GM19372 (cell line): ENCODE measurements around the gene GRK3.
"Not testable (repeated sequence)": the region's sequence is repeated elsewhere in the genome, so short reads cannot be mapped to it uniquely, and the experiment has no call there.

Experiments
- ATAC-seq: cut with Tn5 transposase; IDR thresholded peaks from one replicate; pipeline ENCODE4 v1.9.1; 2021; ENCODE audit warnings: mild to moderate bottlenecking, low read depth, moderate library complexity; ENCODE audit not compliant: unreplicated experiment

Gene GRK3

DNA sequence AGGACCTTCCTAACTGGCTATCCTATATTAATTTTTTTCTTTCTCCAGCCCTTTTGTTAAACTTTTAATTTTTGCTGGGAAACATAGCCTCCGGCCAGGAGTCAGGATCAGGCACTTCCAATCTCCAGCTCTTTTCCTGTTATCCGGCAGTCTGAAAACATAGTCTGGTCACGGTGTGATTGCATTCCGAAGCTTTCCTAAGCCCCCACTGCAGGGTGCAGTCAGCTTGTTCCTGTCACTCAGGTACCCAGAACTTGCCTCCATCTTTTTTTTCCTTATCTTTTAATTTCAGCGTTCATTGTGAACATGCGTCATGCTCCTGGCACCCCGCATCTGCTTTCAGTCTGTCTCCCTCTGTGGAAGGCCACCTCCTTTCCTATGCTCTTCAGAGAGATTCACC is 59.4 kb downstream of the GRK3 start:
- ATAC-seq = no peak

DNA sequence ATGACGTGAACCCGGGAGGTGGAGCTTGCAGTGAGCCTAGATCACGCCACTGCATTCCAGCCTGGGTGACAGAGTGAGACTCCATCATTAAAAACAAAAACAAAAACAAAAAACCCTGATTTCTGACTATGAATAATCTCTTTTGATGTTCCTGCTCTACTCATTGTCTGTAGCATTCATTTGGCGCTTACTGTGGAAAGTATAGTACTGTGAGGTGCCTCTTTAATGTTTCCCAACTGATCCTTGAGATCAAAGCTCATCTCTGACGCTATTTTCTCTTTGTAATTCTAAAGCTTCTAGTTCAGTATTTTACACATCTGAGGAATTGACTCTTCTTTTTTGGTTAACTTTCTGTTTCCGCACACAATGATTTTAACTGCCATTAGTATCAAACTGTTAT is 60.0 kb downstream of the GRK3 start:
- no peak for ATAC-seq

DNA sequence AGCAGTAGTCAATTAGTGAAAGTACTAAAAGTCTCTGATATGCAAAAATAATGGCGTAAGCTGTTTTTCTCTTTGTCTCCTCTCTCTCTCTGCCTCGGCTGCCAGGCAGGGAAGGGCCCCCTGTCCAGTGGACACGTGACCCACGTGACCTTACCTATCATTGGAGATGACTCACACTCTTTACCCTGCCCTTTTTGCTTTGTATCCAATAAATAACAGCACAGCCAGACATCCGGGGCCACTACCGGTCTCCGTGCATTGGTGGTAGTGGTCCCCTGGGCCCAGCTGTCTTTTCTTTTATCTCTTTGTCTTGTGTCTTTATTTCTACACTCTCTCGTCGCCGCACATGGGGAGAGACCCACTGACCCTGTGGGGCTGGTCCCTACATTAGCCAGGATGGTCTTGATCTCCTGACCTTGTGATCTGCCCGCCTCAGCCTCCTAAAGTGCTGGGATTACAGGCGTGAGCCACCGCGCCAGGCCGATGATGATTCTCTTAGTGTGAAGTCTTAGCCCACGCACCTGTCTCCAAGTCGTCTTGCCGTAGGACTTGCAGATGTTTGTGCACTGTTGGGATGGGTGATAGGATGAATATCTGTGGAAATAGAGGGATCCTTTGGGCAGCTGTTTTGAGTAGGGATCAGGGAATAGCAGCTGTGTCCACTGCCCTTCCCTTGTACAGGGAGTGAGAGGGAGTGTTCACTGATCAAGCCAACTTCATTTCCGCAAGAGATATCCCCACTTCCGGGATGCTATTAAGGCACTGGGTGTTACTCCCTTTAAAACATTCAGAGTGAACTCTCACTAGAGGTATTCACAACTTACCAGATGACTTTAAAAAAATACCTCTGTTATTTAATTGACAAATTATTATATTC is 61.5 kb downstream of the GRK3 start:
- not testable (repeated sequence) for ATAC-seq

DNA sequence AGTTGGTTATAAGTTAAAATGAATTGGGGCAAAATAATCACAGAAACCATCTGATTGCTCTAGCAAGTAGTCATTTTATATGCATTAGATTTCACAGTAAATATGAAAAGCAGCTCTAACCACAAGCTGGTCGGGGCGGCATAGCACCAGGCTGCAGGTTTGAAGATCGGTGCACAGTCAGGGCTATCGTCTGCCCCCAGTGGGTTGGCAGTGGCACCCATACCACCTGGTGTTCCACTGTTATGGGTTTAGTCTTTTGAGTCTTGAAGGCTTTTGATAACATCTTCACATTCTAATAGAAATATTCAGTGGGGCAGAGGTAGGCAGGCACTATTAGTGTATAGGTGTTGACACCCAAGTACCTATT is 62.1 kb downstream of the GRK3 start:
- no peak for ATAC-seq

DNA sequence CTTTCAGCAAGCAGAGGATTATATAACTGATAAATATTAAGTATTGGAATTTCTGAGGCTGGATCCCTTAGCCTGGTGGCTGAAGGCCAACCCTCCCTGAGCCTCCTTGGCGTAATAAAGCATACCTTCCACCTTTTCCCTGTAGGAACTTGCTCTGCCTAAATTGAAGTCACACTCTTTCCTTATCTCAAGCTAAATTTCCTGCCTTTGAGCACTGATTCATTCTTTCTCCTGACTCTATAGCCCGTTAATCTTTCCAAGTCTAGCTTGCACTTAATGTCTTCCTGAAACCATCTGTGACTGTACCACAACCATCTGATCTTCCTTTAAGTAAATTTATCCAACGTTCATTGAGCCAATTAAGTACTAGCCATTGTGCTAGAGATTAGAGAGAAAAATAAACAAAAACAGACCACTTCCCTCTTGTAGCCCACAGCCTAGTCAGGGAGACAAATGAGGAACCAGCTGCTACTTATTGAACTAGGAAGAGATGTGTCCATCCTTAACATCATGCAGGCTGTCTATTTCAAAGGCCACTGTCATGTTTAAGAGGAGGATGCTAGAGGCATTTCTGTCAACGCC is 62.9 kb downstream of the GRK3 start:
- ATAC-seq = no peak

DNA sequence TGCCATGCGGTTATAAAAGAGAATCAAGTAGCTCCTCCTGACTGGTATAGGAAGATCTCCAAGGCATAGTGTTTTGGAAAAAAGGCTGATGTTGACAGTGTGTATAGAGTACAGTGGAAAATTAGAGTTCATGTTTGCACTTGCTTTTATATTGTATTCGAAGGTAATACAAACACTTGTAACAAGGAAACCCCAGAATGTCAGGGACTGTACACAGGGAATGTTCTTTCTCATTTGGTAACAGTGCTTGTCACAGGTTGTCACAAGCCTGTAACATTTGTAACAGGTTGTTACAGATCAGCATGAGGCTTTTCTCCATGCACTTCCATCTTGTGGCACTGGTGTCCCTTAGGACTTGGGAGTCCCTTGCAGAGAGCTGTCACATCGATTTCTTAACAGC is 64.0 kb downstream of the GRK3 start:
- no peak for ATAC-seq

DNA sequence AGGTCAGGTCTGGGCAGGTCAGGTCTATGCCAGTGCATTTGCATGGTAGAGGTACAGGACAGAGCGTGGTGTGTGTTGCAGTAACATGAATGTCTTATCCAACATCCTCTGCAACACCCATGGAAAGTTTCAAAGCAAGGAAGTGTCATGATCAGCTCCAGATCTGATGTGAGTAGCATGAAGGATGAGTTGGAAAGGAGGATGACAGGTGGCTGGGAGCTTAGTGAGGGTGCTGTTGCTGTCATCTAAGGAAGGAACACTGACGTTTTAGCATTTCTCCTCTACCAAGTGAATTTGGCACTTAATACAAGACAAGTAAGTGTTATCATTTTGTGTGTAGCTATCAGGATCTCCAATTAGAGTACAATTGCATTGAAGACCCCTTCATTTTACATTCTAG is 65.1 kb downstream of the GRK3 start:
- ATAC-seq = no peak

DNA sequence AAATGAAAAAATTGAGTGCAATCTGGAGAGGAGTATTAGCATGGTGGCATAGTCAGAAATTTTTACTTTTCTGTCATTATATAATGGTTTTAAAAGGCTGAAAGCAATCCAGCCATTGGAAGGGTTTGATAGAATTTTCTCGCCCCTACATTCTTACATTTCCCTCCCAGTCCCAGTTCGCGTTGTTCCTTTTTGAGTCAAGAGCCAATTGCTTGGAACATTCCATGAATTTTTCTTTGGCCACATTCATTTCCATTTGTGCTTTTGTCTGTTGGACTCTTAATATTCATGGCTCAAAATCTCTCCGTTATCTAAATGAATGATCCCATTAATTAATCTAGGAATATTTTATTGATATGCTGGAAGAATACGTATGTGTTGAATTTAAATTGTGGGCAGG is 66.0 kb downstream of the GRK3 start:
- no peak for ATAC-seq

DNA sequence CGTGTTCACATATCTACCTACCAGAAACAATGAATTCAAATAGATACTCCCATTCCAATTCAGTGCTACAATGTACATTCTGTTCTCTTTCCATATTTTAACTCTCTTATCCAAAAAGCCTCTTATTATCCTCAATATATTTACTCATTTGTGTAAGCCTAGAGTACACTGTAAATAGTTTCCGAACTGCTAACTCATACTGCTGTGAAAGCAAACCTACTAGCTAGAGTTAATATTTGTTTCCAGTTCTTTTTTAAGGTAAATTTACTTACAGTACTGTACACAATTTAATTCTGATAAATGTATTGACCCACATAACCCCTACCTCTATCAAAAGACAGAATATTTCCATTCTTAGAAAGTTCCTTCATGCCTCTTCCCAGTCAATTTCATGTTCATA is 71.8 kb downstream of the GRK3 start:
- no peak for ATAC-seq

DNA sequence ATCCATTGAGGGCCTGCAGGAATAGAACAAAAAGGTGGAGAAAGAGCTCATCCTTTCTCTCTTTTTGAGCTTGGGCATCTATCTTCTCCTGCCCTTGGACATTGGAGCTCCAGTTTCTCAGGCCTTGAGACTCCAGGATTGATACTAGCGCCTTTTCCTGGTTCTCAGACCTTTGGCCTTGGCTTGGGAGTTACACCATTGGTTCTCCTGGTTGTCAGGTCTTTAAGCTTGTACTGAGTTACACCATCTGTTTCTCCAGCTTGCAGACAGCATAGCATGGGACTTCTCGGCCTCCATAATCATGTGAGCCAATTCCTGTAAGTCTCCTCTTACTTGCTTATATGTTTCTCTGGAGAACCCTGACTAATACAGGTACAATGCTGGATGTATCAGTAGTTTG is 72.6 kb downstream of the GRK3 start:
- no peak for ATAC-seq

DNA sequence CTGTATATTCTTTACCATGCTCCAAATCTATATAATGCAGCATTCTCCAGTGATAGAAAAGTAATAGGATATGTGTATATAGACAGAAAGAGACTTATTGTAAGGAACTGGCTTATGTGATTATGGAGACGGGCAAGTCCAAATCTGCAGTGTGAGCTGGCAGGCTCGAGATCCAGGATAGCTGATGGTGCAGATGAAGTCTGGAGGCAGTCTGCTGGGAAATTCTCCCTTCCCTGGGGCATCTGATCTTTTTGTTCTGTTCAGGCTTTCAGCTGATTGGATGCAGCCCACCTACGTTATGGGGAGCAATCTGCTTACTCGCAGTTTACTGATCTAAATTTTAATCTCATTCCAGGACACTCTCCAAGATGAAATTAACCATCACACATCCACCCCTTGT is 73.2 kb downstream of the GRK3 start:
- no peak for ATAC-seq

DNA sequence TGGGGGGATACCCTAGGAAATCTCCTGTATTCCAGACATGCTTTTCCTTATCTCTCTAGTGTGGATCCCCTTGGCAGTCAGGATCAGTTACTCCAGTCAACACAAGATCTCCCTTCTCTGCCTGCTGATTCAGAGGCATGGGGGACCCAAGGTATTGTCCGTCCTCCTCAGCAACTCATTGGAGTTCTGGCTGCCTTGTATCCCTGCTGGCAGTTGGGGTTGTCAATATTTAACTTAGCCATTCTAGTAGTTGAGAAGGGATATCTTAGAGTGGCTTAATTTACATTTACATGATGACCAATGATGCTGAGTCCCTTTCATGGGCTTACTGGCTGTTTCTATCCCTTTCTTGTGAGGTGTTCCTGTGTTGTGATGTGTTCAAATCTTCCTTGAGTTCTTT is 74.2 kb downstream of the GRK3 start:
- ATAC-seq = no peak

DNA sequence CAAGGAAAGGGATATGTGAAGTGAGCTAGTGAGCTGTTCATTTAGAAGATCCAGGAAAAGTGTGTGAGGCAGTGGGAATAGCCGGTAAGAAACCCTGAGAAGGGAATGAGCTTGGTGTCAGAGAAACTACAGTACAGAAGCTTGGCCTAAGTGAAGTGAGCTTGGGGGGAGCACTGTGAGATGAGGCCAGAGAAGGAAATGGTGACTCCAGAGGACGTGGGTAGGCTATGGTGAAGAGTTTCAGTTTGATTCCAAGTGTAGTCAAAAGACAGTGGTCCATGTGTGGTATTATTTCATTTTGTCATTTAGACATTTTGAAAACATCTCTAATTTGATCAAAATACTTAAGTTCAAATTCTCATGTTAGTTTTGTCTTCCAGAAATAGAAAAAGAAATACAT is 77.2 kb downstream of the GRK3 start:
- ATAC-seq = no peak

DNA sequence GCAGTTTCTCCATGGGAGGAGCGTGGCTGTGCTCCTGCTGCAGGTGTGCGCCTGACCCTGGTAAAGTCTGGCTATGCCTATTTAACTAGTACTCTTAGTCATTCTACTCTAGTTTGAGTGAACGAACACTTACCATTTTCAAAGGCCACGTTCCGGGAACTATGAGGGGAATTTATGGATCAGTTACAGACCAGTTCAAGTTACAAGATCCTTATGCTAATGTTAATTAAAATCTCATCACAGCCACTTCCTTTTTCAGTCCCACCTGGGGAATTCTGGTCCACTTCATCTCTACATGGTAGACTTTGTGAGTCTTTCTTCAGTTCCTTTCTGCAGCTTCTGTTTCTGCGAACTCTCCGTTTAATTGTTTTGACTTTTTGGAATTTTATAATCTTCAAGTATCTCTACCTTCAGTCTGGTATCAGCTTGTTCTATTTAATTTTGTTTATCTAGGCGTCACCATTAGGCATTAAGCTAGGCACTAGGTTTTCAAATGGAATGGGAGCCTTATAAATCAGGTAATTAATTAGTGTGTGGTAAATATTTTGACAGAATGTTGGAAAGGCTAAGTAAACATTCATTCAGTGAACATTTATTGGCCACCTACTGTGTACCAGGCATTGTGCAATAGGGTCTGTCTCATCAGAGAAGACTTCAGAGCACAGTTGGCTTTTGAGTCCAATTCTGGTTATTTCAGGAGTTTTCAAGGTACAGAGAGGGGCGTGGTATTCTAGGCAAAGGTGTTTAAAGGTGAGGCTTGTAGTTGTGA is 78.9 kb downstream of the GRK3 start:
- no peak for ATAC-seq

DNA sequence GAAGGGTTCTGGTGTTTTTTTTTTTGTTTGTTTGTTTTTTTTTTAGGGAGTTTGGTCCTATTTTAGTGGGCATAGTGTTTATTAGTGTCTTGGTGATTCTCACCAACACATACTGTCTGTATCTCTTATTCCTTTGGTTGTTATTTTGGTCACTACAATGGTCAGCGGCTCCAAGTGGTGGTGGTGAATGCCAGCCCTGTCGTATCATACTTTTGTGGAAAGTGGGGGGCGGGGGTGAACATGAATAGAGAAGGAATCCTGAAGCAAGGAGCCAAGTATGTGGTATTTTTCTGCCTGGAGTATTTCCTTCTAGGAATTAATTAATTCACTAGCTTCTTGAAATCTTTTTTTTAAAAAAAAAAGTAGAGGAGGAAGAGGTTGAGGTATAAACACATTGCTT is 79.6 kb downstream of the GRK3 start:
- ATAC-seq = no peak

DNA sequence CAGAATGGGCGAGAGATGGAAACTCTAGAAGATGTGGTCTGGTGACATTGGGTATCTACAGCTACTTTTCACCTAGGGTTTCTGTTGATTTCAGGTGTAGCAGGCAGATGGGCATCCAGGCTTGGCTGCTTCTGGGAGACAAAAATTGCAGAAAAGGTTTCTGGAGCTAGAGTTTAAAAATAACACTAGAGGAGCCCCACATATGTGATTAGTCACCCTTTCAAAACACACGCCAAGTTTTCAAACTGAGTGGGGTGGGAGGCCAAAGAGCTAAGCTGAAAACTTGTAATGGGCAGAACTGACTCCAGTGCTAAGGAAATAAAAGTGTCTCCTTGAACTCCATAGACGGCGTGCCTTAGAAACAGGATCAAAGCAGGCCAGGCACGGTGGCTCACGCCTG is 80.8 kb downstream of the GRK3 start:
- no peak for ATAC-seq

DNA sequence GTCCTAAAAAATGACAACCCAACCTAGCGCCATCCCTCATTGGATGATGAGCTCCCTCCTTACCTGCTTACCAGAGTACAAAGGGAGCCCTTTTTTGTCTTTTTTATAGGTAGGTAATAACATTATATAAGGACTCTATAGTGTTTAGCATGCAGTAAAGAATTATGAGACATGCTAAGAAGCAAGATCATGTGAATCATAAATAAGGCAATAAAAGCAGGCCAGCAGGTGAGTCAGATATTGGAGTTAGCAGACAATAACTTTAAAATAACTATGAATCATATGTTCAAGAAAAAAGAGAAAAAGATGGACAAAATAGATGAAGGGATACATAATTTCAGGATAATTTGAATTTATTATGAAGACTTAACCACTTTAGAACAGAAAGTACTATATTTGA is 81.5 kb downstream of the GRK3 start:
- ATAC-seq = no peak

DNA sequence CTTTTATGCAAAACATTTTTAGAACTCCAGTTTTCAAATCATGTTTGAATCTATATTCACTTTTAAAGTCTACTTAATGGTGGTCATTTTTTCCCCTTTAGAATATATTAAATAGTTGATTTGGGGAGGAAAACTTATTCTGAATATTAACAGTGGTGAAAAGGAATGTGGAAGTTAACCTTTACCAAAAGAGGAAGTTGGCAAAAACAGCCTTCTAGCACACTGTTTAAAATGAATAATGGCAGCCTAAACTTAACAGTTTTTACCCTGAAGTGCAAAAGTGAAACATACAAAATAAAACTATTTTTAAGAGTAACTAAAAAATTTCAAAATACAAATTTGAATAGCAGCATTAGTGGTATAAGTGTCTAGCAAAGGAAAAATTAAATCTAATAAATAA is 86.4 kb downstream of the GRK3 start:
- ATAC-seq = no peak

DNA sequence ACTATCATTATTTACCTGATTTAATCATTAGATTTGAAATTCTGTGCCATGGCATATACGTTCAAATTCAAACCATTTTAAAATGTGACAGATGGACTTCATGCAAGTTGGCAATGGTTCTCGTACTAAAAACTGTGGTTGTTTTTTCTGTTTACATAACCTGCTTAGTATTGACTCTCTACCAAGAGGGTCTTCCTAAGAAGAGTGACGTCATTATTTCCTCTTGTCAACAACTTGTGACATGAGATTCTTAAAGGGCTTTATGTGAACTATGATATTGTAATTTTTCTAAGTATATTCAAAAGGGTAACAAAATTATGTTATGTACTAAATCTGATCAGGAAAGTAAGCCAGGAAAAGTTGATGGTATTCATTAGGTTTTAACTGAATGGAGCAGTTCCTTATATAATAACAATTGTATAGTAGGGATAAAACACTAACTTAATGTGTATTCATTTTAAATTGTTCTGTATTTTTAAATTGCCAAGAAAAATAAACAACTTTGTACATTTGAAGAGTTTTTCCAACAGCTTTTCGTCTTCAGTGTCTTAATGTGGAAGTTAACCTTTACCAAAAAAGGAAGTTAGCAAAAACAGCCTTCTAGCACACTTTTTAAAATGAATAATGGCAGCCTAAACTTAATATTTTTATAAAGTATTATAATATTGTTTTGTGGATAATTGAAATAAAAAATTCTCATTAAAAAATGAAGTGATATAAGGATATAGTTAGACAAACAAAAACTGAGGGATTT is 87.0 kb downstream of the GRK3 start:
- no peak for ATAC-seq

DNA sequence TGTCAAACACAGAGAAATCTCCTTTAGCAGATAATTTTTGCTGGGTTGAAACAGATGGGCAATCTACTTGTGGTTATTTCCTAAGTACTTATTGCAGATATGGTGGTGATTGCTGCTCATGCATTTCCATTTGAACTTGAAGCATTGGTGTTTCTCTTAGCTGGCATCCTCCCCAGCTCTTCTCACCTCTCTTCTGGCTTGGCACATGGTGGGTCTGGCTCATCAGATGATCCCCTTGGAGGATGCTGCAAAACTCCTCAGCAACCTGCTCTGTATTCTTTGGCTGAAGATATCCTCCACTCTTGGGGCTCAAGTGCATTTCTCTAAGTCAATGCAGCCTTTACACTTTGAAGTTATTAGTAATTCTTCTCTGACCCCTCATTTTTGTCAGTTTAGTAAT is 90.2 kb downstream of the GRK3 start:
- no peak for ATAC-seq

DNA sequence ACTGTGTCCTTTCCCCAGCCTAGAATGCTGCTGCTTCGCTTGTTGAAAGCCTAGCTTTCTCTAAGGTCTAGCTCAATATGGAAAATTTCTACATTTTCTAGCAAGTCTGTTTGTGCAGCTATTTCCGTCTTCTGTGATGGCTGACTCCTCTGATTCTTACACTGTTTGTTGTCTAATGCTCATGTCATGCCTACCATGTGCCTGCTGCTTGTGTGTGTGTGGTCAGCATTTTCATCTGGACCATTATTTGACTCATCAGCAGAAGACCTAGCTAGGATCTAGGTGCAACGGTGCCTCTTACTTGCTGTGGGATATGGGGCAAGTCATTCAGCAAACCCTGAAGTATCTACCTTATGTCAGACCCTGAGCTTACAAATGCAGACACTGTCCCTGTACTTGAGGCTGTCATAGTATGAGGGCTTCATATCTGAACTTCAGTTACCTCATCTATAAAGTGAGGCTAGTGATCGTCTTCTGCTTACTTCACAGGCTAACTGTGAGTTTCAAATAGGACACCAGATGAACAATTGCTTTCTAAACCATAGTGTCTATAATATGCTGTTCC is 91.0 kb downstream of the GRK3 start:
- ATAC-seq = no peak
